B cell (primary cell): ENCODE data around the gene KSR2. TPM values are rescaled to one million over a fixed set of nuclear protein-coding genes. Genes with fewer than 3 reads are reported as not detected.

ENCODE experiments used
- ATAC-seq: fragments of 200-7000 bp; cut with Tn5 transposase; one replicate; pipeline ENCODE4 v1.10.0; 2021; ENCODE audit warnings: low read depth, mild to moderate bottlenecking, moderate number of reproducible peaks, moderate library complexity
- CTCF ChIA-PET: fragments of 350-600 bp; sonication (Branson Sonifier 250); formaldehyde crosslinking; loops from one replicate; lab custom pipeline; 2021; ENCODE audit warnings: antibody characterized with exemption, inconsistent platforms; lab: Charles Lee
- POLR2A ChIA-PET: fragments of 350-600 bp; sonication (Branson Sonifier 250); formaldehyde crosslinking; loops from one replicate; lab custom pipeline; 2021; ENCODE audit warnings: antibody characterized with exemption; lab: Charles Lee
- DNase-seq: peaks from one replicate; pipeline ENCODE4 v3.0.0; 2013
- H2AFZ ChIP-seq: 2 replicates; pipeline ENCODE4 v1.6.1; 2012; ENCODE audit warnings: mild to moderate bottlenecking, low read depth, low read length; ENCODE audit not compliant: insufficient read depth, poor library complexity, severe bottlenecking
- H3K27ac ChIP-seq, 2 donors: 1 replicate in 1 of 2; 2 replicates in 1 of 2; pipeline ENCODE4 v1.5.1; 2012 to 2013; ENCODE audit warnings: low read length in 2 of 2, mild to moderate bottlenecking in 2 of 2, moderate library complexity in 1 of 2
- H3K27me3 ChIP-seq, 4 experiments: fragments of 200-600 bp in 1 of 4; sonication (generic) in 1 of 4; replicated peaks in 1 of 4; 1 replicate in 2 of 4; 2 replicates in 2 of 4; pipeline versions ENCODE4 v1.6.1 to v1.7.0; 2013 to 2016; ENCODE audit warnings: low read length in 3 of 4, mild to moderate bottlenecking in 2 of 4, mixed read lengths in 1 of 4, moderate library complexity in 1 of 4; ENCODE audit not compliant: insufficient read depth in 4 of 4, control insufficient read depth in 3 of 4; ENCODE audit errors: control extremely low read depth in 1 of 4
- H3K36me3 ChIP-seq, 2 experiments: replicated peaks in 1 of 2; 1 replicate in 1 of 2; 2 replicates in 1 of 2; pipeline versions ENCODE4 v1.6.1 to v1.7.1; 2013; ENCODE audit warnings: low read length in 1 of 2; ENCODE audit not compliant: insufficient read depth in 2 of 2, control insufficient read depth in 1 of 2; ENCODE audit errors: control extremely low read depth in 1 of 2, extremely low read depth in 1 of 2
- H3K4me1 ChIP-seq, 2 donors: fragments of 200-600 bp in 1 of 2; sonication (generic) in 1 of 2; 1 replicate in 1 of 2; 2 replicates in 1 of 2; pipeline versions ENCODE4 v1.5.1 to v1.6.1; 2013 to 2017; ENCODE audit warnings: low read length in 2 of 2; ENCODE audit not compliant: control insufficient read depth in 2 of 2, insufficient read depth in 2 of 2
- H3K4me2 ChIP-seq: replicated peaks from 2 replicates; pipeline ENCODE3; 2012; ENCODE audit warnings: mild to moderate bottlenecking, low read depth, low read length; ENCODE audit not compliant: poor library complexity, severe bottlenecking
- H3K4me3 ChIP-seq, 5 experiments: fragments of 200-600 bp in 1 of 5; sonication (generic) in 1 of 5; 1 replicate in 3 of 5; 2 replicates in 2 of 5; pipeline versions ENCODE4 v1.5.1 to v1.7.0; 2011 to 2016; ENCODE audit warnings: low read length in 4 of 5, mild to moderate bottlenecking in 4 of 5, low read depth in 2 of 5, control low read depth in 1 of 5, moderate library complexity in 1 of 5; ENCODE audit not compliant: insufficient read depth in 1 of 5; ENCODE audit errors: control extremely low read depth in 1 of 5, extremely low read depth in 1 of 5
- H3K79me2 ChIP-seq: fragments of 200-600 bp; sonication (generic); one replicate; pipeline ENCODE4 v1.6.0; 2016; ENCODE audit warnings: low read length; ENCODE audit not compliant: control insufficient read depth, insufficient read depth
- H3K9ac ChIP-seq: fragments of 200-600 bp; sonication (generic); 2 replicates; pipeline ENCODE4 v1.6.1; 2017; ENCODE audit warnings: mild to moderate bottlenecking, low read length, moderate library complexity
- H3K9me3 ChIP-seq, 3 donors: one replicate each; pipeline versions ENCODE4 v1.6.1 to v1.7.1; 2013; ENCODE audit warnings: low read length in 2 of 3; ENCODE audit not compliant: control insufficient read depth in 2 of 3, insufficient read depth in 1 of 3; ENCODE audit errors: control extremely low read depth in 1 of 3
- H4K20me1 ChIP-seq: 2 replicates; pipeline ENCODE4 v1.6.0; 2012; ENCODE audit warnings: mild to moderate bottlenecking, low read length; ENCODE audit not compliant: insufficient read depth, control insufficient read depth, poor library complexity, severe bottlenecking
- H3K27ac Mint-ChIP-seq: one replicate; pipeline ENCODE4 v1.8.0; 2021; ENCODE audit warnings: mixed read lengths
- H3K27me3 Mint-ChIP-seq: one replicate; pipeline ENCODE4 v1.8.0; 2021; ENCODE audit warnings: mixed read lengths
- H3K4me1 Mint-ChIP-seq: one replicate; pipeline ENCODE4 v1.8.0; 2021; ENCODE audit warnings: mixed read lengths
- H3K4me3 Mint-ChIP-seq: one replicate; pipeline ENCODE4 v1.8.0; 2021; ENCODE audit warnings: mixed read lengths
- H3K9me3 Mint-ChIP-seq: one replicate; pipeline ENCODE4 v1.8.0; 2022; ENCODE audit warnings: mixed read lengths; ENCODE audit not compliant: insufficient read depth
- CTCF ChIP-seq: fragments of 200-600 bp; IDR thresholded peaks from one replicate; pipeline ENCODE4 v1.8.0; 2022; ENCODE audit warnings: antibody characterized with exemption, mild to moderate bottlenecking
- EZH2 ChIP-seq: IDR thresholded peaks from 2 replicates; pipeline ENCODE4 v1.6.1; 2012; ENCODE audit warnings: borderline replicate concordance, low read depth, mild to moderate bottlenecking, moderate library complexity, low read length; ENCODE audit not compliant: insufficient read depth, poor library complexity, severe bottlenecking
- WGBS: methylation state at CpG from one replicate; pipeline ENCODE4 v1.1.5; 2013; ENCODE audit warnings: missing lambda C conversion rate; ENCODE audit not compliant: insufficient coverage; 5-methylcytosine and 5-hydroxymethylcytosine counted together
- intact Hi-C: fragments of 100-400 bp; cut with micrococcal nuclease; formaldehyde crosslinking; loops from one replicate; pipeline ENCODE4 v1.10.0; 2022
- polyA plus RNA-seq: library from polyadenylated mRNA; depleted of rRNA; stranded (reverse); fragments of >200 nt; gene quantifications from 2 replicates; pipeline ENCODE4 v1.2.3, GENCODE V29; 2012
- total RNA-seq, 2 donors: library from RNA; stranded (reverse); fragments of 120-200 nt in 1 of 2; gene quantifications; 1 replicate in 1 of 2; 2 replicates in 1 of 2; pipeline versions ENCODE4 v1.2.3 to v1.2.4, GENCODE V29; 2013 to 2022

The KSR2 gene
- total and polyA plus RNA-seq, 2 donors (not counting 1 experiment from before 2014, with no cell fraction given) = not detected

DNA sequence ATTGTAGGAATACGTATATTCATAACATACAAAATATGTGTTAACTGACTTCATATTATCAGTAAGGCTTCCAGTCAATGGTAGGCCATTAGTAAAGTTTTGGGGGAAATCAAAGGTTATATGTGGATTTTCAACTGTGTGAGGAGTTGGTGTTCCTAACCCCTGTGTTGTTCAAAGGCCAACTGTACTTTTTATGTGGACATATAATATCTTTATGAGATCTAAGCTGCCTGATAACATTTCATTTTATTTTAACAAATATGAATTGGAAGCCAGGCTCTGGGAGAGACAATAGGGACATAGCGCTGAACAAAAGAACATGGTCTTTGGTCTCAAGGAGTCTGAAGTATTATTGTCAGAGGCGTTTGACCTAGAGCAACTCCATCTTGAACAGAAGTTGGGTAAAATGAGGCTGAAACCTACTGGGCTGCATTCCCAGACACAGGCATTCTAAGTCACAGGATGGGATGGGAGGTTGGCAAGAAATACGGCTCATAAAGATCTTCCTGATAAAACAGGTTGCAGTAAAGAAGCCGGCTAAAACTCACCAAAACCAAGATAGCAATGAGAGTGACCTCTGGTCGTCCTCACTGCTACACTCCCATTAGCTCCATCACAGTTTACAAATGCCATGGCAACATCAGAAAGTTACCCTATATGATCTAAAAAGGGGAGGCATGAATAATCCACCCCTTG is 147.2 kb downstream of the KSR2 start:
- Histone ChIP-seq H2AFZ (no peak overlapping the region), H4K20me1 (no peaks in the 10 kb centered on the region), H3K79me2 (no peaks in the 10 kb centered on the region), H3K27ac (no peak overlapping the region), H3K4me3 (no peak overlapping the region), H3K9me3 (peaks cover 0 to 3% (median 0%) of the 10 kb centered on the region in 3 donors), H3K27me3 (no peaks in the 10 kb centered on the region), H3K4me1 (no peaks in the 10 kb centered on the region), H3K4me2 (no peak overlapping the region), H3K36me3 (no peaks in the 10 kb centered on the region), H3K9ac (no peak overlapping the region)
- intact Hi-C loops = no loop called here
- Mint-ChIP-seq H3K4me3 (no peak overlapping the region), H3K9me3 (peaks cover 2% of the 10 kb centered on the region), H3K27ac (no peak overlapping the region), H3K4me1 (no peaks in the 10 kb centered on the region), H3K27me3 (peaks cover 6% of the 10 kb centered on the region)
- DNase-seq = no peak
- TF ChIP-seq EZH2 = no peak
- no peak for TF ChIP-seq CTCF
- CTCF ChIA-PET = no interaction called here
- POLR2A ChIA-PET = no interaction called here
- 89% methylated on average over 3 of the region's 6 CpGs for WGBS
- ATAC-seq = no peak

GRCh38 chr12:117820216-117820907 is 148.4 kb downstream of the KSR2 start:
- Histone ChIP-seq H3K9me3 (peaks cover 0 to 6% (median 0%) of the 10 kb centered on the region in 3 donors), H3K79me2 (no peaks in the 10 kb centered on the region), H3K36me3 (no peaks in the 10 kb centered on the region), H3K4me3 (no peak overlapping the region), H3K4me1 (no peaks in the 10 kb centered on the region), H3K9ac (no peak overlapping the region), H2AFZ (no peak overlapping the region), H4K20me1 (no peaks in the 10 kb centered on the region), H3K4me2 (no peak overlapping the region), H3K27me3 (no peaks in the 10 kb centered on the region), H3K27ac (no peak overlapping the region)
- intact Hi-C loops = no loop called here
- TF ChIP-seq EZH2 = no peak
- TF ChIP-seq CTCF = no peak
- ChIA-PET CTCF (no interaction called here), POLR2A (no interaction called here)
- Mint-ChIP-seq H3K4me3 (no peak overlapping the region), H3K27ac (no peak overlapping the region), H3K9me3 (peaks cover 4% of the 10 kb centered on the region), H3K4me1 (no peaks in the 10 kb centered on the region), H3K27me3 (peaks cover 6% of the 10 kb centered on the region)
- ATAC-seq = no peak
- DNase-seq = no peak
- WGBS = 91% methylated on average over 4 of the region's 12 CpGs
